Panc1 (cell line): ENCODE measurements around the gene MEIS1. TPM values are rescaled to one million over a fixed set of nuclear protein-coding genes. Genes with fewer than 3 reads are reported as not detected.

Experiments
- ATAC-seq: fragments of 200-7000 bp; cut with Tn5 transposase; 2 replicates; pipeline ENCODE4 v1.9.1; 2020; ENCODE audit warnings: mild to moderate bottlenecking, moderate library complexity
- BruUV-seq: library from RNA; stranded (reverse); fragments of 400-500 nt; replicated peaks from 2 replicates; lab custom pipeline; 2021; lab: Mats Ljungman, UMichigan
- CTCF ChIA-PET: fragments of 300-600 bp; sonication (Branson Sonifier 250); formaldehyde crosslinking; loops from one replicate; lab custom pipeline; 2022; ENCODE audit warnings: antibody characterized with exemption; lab: Charles Lee
- POLR2A ChIA-PET: fragments of 300-600 bp; sonication (Branson Sonifier 250); formaldehyde crosslinking; loops from one replicate; lab custom pipeline; 2022; ENCODE audit warnings: antibody characterized with exemption; lab: Charles Lee
- DNase-seq: peaks from one replicate; pipeline ENCODE4 v3.0.0-alpha.2; 2010; ENCODE audit warnings: low read depth, low spot score
- H3K27ac ChIP-seq: 2 replicates; pipeline ENCODE4 v1.5.1; 2011; ENCODE audit warnings: mild to moderate bottlenecking, low read length, inconsistent platforms
- H3K27me3 ChIP-seq: fragments of 200-500 bp; sonication (Bioruptor generic); 2 replicates; pipeline ENCODE4 v1.6.0; 2014; ENCODE audit warnings: low read length, inconsistent platforms; ENCODE audit not compliant: control insufficient read depth, insufficient read depth
- H3K36me3 ChIP-seq: fragments of 200-500 bp; sonication (Bioruptor generic); 2 replicates; pipeline ENCODE4 v1.5.1; 2014; ENCODE audit warnings: inconsistent platforms, mild to moderate bottlenecking, low read length, moderate library complexity; ENCODE audit not compliant: control insufficient read depth, insufficient read depth
- H3K4me1 ChIP-seq: 2 replicates; pipeline ENCODE4 v1.5.1; 2011; ENCODE audit warnings: inconsistent platforms, mild to moderate bottlenecking, low read length, moderate library complexity; ENCODE audit not compliant: control insufficient read depth, insufficient read depth
- H3K4me3 ChIP-seq, 2 experiments: 2 replicates each; pipeline ENCODE4 v1.5.1; 2011 to 2012; ENCODE audit warnings: low read depth in 2 of 2, low read length in 2 of 2, mild to moderate bottlenecking in 2 of 2, inconsistent platforms in 1 of 2, moderate library complexity in 1 of 2
- H3K9me3 ChIP-seq: fragments of 200-500 bp; sonication (Bioruptor generic); 2 replicates; pipeline ENCODE4 v1.5.1; 2014; ENCODE audit warnings: low read depth, mild to moderate bottlenecking, inconsistent platforms, low read length, moderate library complexity; ENCODE audit not compliant: control insufficient read depth, insufficient read depth
- CTCF ChIP-seq: fragments of 450-650 bp; IDR thresholded peaks from 2 replicates; pipeline ENCODE4 v1.5.1; 2017; ENCODE audit warnings: mild to moderate bottlenecking
- POLR2AphosphoS5 ChIP-seq: IDR thresholded peaks from 2 replicates; pipeline ENCODE4 v1.6.1; 2012; ENCODE audit warnings: mild to moderate bottlenecking, low read depth, low read length, moderate library complexity
- REST ChIP-seq, 2 experiments: IDR thresholded peaks; 2 replicates each; pipeline ENCODE4 v1.6.1; 2011 to 2012; ENCODE audit warnings: low read depth in 2 of 2, control low read depth in 1 of 2, low read length in 1 of 2, mild to moderate bottlenecking in 1 of 2, moderate library complexity in 1 of 2; ENCODE audit not compliant: insufficient read depth in 1 of 2
- SIN3A ChIP-seq: IDR thresholded peaks from 2 replicates; pipeline ENCODE4 v1.6.1; 2012; ENCODE audit warnings: low read depth, mild to moderate bottlenecking, low read length, moderate library complexity, borderline replicate concordance; ENCODE audit not compliant: insufficient read depth
- TCF7L2 ChIP-seq: IDR thresholded peaks from 2 replicates; pipeline ENCODE4 v1.6.1; 2011; ENCODE audit warnings: mild to moderate bottlenecking, low read depth, low read length, inconsistent platforms
- in situ Hi-C: cut with HindIII; loops from 2 replicates; pipeline ENCODE4 v1.10.0; 2016; ENCODE audit warnings: low sequenced_read_pairs, low pct_unique_long_range_greater_than_20kb
- intact Hi-C: fragments of 100-400 bp; cut with micrococcal nuclease; formaldehyde crosslinking; loops from one replicate; pipeline ENCODE4 v1.10.0; 2022; ENCODE audit not compliant: unreplicated experiment
- total RNA-seq: library from RNA; stranded (reverse); gene quantifications from one replicate; pipeline ENCODE4 v1.2.1, GENCODE V29; 2021; ENCODE audit not compliant: unreplicated experiment

The MEIS1 gene
- total RNA-seq, 1 experiment from 2014 or later = 2.0 TPM

- intact Hi-C loops (no loop called here), in situ Hi-C loops (no loop called here)
- ChIA-PET CTCF (no interaction called here), POLR2A (no interaction called here)
- ATAC-seq = no peak
- no peaks in the 10 kb centered on the region for H3K27me3 ChIP-seq
- H3K27ac ChIP-seq = no peak overlapping the region
- H3K4me3 ChIP-seq = no peak overlapping the region
- H3K36me3 ChIP-seq = no peaks in the 10 kb centered on the region
- H3K4me1 ChIP-seq = no peaks in the 10 kb centered on the region
- H3K9me3 ChIP-seq = no peaks in the 10 kb centered on the region
- TF ChIP-seq TCF7L2 = no peak
- no peak for TF ChIP-seq REST (IDR thresholded peaks at IDR 0.05; ENCODE audit: insufficient read depth in 1 of 2, low read depth in 2 of 2, low read length in 1 of 2)
- no peak for TF ChIP-seq POLR2AphosphoS5
- TF ChIP-seq SIN3A = no peak
- TF ChIP-seq CTCF = no peak
- no peak for DNase-seq
- BruUV-seq = no TSS peak
Measured at GRCh38 chr2:66531155-66531554, 96.2 kb downstream of the MEIS1 start.

GRCh38 chr2:66531567-66531966 lies 96.6 kb downstream of the MEIS1 start:
- TF ChIP-seq TCF7L2 = no peak
- TF ChIP-seq CTCF = no peak
- TF ChIP-seq SIN3A = no peak
- TF ChIP-seq POLR2AphosphoS5 = no peak
- no peak for TF ChIP-seq REST (IDR thresholded peaks at IDR 0.05; ENCODE audit: insufficient read depth in 1 of 2, low read depth in 2 of 2, low read length in 1 of 2)
- Histone ChIP-seq H3K4me3 (no peak overlapping the region), H3K27ac (no peak overlapping the region), H3K9me3 (no peaks in the 10 kb centered on the region), H3K4me1 (no peaks in the 10 kb centered on the region), H3K36me3 (no peaks in the 10 kb centered on the region), H3K27me3 (0 out of 2 replicates have a peak, but pooled peaks cover 3% of the 10 kb centered on the region)
- ChIA-PET CTCF (no interaction called here), POLR2A (no interaction called here)
- ATAC-seq (no peak), DNase-seq (no peak)
- intact Hi-C loops (no loop called here), in situ Hi-C loops (no loop called here)
- no TSS peak for BruUV-seq
